Endothelial cell of umbilical vein (primary cell): ENCODE measurements around the gene NR0B1. TPM values are rescaled to one million over a fixed set of nuclear protein-coding genes. Genes with fewer than 3 reads are reported as not detected.

ENCODE experiments used
- BruUV-seq: library from RNA; stranded (reverse); fragments of 400-500 nt; replicated peaks from 2 replicates; lab custom pipeline; 2021; lab: Mats Ljungman, UMichigan
- CTCF ChIA-PET: fragments of 300-600, 350-600 bp; sonication (Branson Sonifier 250); formaldehyde crosslinking; loops from one replicate; lab custom pipeline; 2021; ENCODE audit warnings: antibody characterized with exemption, inconsistent platforms; lab: Charles Lee
- POLR2A ChIA-PET: fragments of 300-600, 350-600 bp; sonication (Branson Sonifier 250); formaldehyde crosslinking; loops from one replicate; lab custom pipeline; 2021; ENCODE audit warnings: antibody characterized with exemption, inconsistent platforms; lab: Charles Lee
- DNase-seq: peaks from one replicate; pipeline ENCODE4 v3.0.0-alpha.2; 2011; ENCODE audit warnings: low read depth, low spot score
- FAIRE-seq: peaks from 2 replicates; lab custom pipeline; 2011; peaks lifted over from hg19 to GRCh38; lab: Jason Lieb, UNC
- H2AFZ ChIP-seq: 2 replicates; pipeline ENCODE4 v1.6.0; 2012; ENCODE audit warnings: low read depth, low read length, control low read depth, inconsistent platforms
- H3K27ac ChIP-seq: 2 replicates; pipeline ENCODE4 v1.5.1; 2011; ENCODE audit warnings: low read depth, mild to moderate bottlenecking, control low read depth, low read length, moderate library complexity; ENCODE audit not compliant: insufficient read depth
- H3K27me3 ChIP-seq, 2 experiments: 2 replicates each; pipeline versions ENCODE4 v1.6.0 to v1.6.1; 2011; ENCODE audit warnings: low read length in 2 of 2, mixed read lengths in 1 of 2; ENCODE audit not compliant: control insufficient read depth in 2 of 2, insufficient read depth in 2 of 2
- H3K36me3 ChIP-seq, 2 experiments: 2 replicates in 1 of 2; 3 replicates in 1 of 2; pipeline ENCODE4 v1.5.1; 2011; ENCODE audit warnings: low read length in 2 of 2, mild to moderate bottlenecking in 1 of 2, moderate library complexity in 1 of 2; ENCODE audit not compliant: control insufficient read depth in 2 of 2, insufficient read depth in 2 of 2; ENCODE audit errors: extremely low read depth in 1 of 2
- H3K4me1 ChIP-seq: 3 replicates; pipeline ENCODE4 v1.5.1; 2011; ENCODE audit warnings: mild to moderate bottlenecking, low read length; ENCODE audit not compliant: control insufficient read depth, insufficient read depth; ENCODE audit errors: extremely low read depth
- H3K4me2 ChIP-seq: 2 replicates; pipeline ENCODE4 v1.6.1; 2011; ENCODE audit warnings: low read length, control low read depth, mixed read lengths; ENCODE audit not compliant: insufficient read depth
- H3K4me3 ChIP-seq, 3 experiments: fragments of 200-600 bp in 1 of 3; sonication (generic), shearing (Covaris generic) in 1 of 3; replicated peaks in 1 of 3; 2 replicates each; pipeline ENCODE4 v1.5.1; 2011 to 2016; ENCODE audit warnings: control low read depth in 3 of 3, low read length in 3 of 3, mild to moderate bottlenecking in 2 of 3, inconsistent platforms in 1 of 3, low read depth in 1 of 3, moderate library complexity in 1 of 3; ENCODE audit not compliant: insufficient read depth in 1 of 3
- H3K79me2 ChIP-seq: 2 replicates; pipeline ENCODE4 v1.6.0; 2012; ENCODE audit warnings: low read length, inconsistent platforms; ENCODE audit not compliant: control insufficient read depth, insufficient read depth
- H3K9ac ChIP-seq: replicated peaks from 2 replicates; pipeline ENCODE3; 2011; ENCODE audit warnings: low read length, control low read depth; ENCODE audit not compliant: insufficient read depth; ENCODE audit errors: extremely low read depth
- H3K9me1 ChIP-seq: replicated peaks from 3 replicates; pipeline ENCODE4 v1.6.0; 2011; ENCODE audit warnings: mild to moderate bottlenecking, low read length; ENCODE audit not compliant: control insufficient read depth, insufficient read depth; ENCODE audit errors: extremely low read depth
- H3K9me3 ChIP-seq: replicated peaks from 2 replicates; pipeline ENCODE4 v1.5.1; 2012; ENCODE audit warnings: low read length, inconsistent platforms; ENCODE audit not compliant: control insufficient read depth, insufficient read depth
- H4K20me1 ChIP-seq: replicated peaks from 2 replicates; pipeline ENCODE3; 2011; ENCODE audit warnings: mild to moderate bottlenecking, low read length; ENCODE audit not compliant: control insufficient read depth, insufficient read depth; ENCODE audit errors: extremely low read depth
- EZH2 ChIP-seq: IDR thresholded peaks from 2 replicates; pipeline ENCODE4 v1.6.1; 2012; ENCODE audit warnings: borderline replicate concordance, low read depth, mild to moderate bottlenecking, moderate library complexity, low read length, inconsistent platforms; ENCODE audit not compliant: severe bottlenecking
- FOS ChIP-seq: IDR thresholded peaks from 2 replicates; pipeline ENCODE4 v1.6.1; 2011; ENCODE audit warnings: mild to moderate bottlenecking, low read length, moderate library complexity, borderline replicate concordance; ENCODE audit not compliant: insufficient read depth
- GATA2 ChIP-seq: IDR thresholded peaks from 2 replicates; pipeline ENCODE4 v1.7.0; 2011; ENCODE audit warnings: low read depth, mild to moderate bottlenecking, moderate library complexity, mixed read lengths, low read length; ENCODE audit not compliant: insufficient read length, insufficient read depth
- JUN ChIP-seq: IDR thresholded peaks from 2 replicates; pipeline ENCODE4 v1.6.1; 2011; ENCODE audit warnings: borderline replicate concordance, low read depth; ENCODE audit not compliant: insufficient read length, insufficient read depth
- MYC ChIP-seq: IDR thresholded peaks from one replicate; pipeline ENCODE4 v1.6.1; 2011; ENCODE audit warnings: mild to moderate bottlenecking, low read depth, low read length
- POLR2A ChIP-seq: IDR thresholded peaks from 2 replicates; pipeline ENCODE4 v1.6.1; 2012; ENCODE audit warnings: low read depth, mild to moderate bottlenecking, control low read depth, low read length
- POLR2AphosphoS5 ChIP-seq: IDR thresholded peaks from 2 replicates; pipeline ENCODE4 v1.6.1; 2012; ENCODE audit warnings: low read depth, mild to moderate bottlenecking, control low read depth, low read length, moderate library complexity; ENCODE audit not compliant: insufficient read depth
- dilution Hi-C: fragments of 300-500 bp; cut with MboI; formaldehyde crosslinking; loops from one replicate; pipeline ENCODE4 v1.15.0; 2019; ENCODE audit warnings: low sequenced_read_pairs; ENCODE audit not compliant: extremely low pct_ligation_motif_present
- intact Hi-C: fragments of 100-400 bp; cut with micrococcal nuclease; formaldehyde crosslinking; loops from one replicate; pipeline ENCODE4 v1.10.0; 2022
- polyA plus RNA-seq, 4 experiments: library from polyadenylated mRNA; depleted of rRNA in 3 of 4; stranded (reverse) in 3 of 4; unstranded in 1 of 4; fragments of >200 nt; gene quantifications; 2 replicates each; pipeline versions ENCODE4 v1.2.1 to v1.2.3, GENCODE V29; 2011 to 2012; ENCODE audit warnings: missing spikeins in 1 of 4
- total RNA-seq: library from RNA; stranded (reverse); gene quantifications from 2 replicates; pipeline ENCODE4 v1.2.3, GENCODE V29; 2021
- TF ChIP-seq, protein P1 (sequence below), 2 donors: IDR thresholded peaks; 1 replicate in 1 of 2; 2 replicates in 1 of 2; pipeline ENCODE4 v1.5.1; 2011; ENCODE audit warnings: low read length in 2 of 2, mild to moderate bottlenecking in 2 of 2, moderate library complexity in 2 of 2, control low read depth in 1 of 2, inconsistent platforms in 1 of 2, low read depth in 1 of 2; ENCODE audit not compliant: insufficient read depth in 1 of 2; ENCODE audit errors: extremely low read depth in 1 of 2
- TF ChIP-seq, protein P2 (sequence below): IDR thresholded peaks from 2 replicates; pipeline ENCODE4 v1.6.1; 2011; ENCODE audit not compliant: insufficient read depth, insufficient read length

The NR0B1 gene
- total and polyA plus RNA-seq, 2 donors (not counting 3 experiments of a cell fraction or from before 2014, with no cell fraction given) = not detected

DNA sequence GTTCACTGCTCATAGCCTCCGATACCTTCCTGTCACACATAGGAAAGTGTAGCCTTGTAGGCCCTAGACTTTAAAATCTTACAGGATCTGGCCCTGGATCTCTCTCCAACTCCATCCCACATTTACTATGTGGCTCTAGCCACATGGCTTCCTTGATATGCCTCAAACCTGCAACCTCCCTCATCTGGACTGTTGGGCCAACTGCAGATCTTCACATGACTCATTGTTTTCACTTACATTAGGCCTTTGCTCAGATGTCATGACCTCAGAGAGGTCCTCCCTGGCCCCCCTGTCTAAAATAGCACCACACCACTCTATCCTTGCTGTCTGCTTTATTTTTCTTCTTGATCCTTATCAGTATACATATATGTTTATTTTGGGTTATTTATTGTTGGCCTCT is 8.1 kb upstream of the NR0B1 start:
- Histone ChIP-seq H3K27me3 (no peaks in the 10 kb centered on the region), H3K4me3 (no peak overlapping the region), H3K36me3 (no peaks in the 10 kb centered on the region), H3K9me3 (no peaks in the 10 kb centered on the region), H4K20me1 (no peaks in the 10 kb centered on the region), H3K4me2 (no peak overlapping the region), H3K27ac (no peak overlapping the region), H3K9me1 (no peaks in the 10 kb centered on the region), H3K9ac (no peak overlapping the region), H3K4me1 (no peaks in the 10 kb centered on the region), H3K79me2 (no peaks in the 10 kb centered on the region), H2AFZ (no peak overlapping the region)
- DNase-seq (no peak), FAIRE-seq (no peak)
- intact Hi-C loops (no loop called here), dilution Hi-C loops (no loop called here)
- CTCF ChIA-PET = no interaction called here
- no TSS peak for BruUV-seq
- POLR2A ChIA-PET = no interaction called here
- no peak for TF ChIP-seq EZH2
- no peak for TF ChIP-seq MYC
- TF ChIP-seq, protein P1, sequence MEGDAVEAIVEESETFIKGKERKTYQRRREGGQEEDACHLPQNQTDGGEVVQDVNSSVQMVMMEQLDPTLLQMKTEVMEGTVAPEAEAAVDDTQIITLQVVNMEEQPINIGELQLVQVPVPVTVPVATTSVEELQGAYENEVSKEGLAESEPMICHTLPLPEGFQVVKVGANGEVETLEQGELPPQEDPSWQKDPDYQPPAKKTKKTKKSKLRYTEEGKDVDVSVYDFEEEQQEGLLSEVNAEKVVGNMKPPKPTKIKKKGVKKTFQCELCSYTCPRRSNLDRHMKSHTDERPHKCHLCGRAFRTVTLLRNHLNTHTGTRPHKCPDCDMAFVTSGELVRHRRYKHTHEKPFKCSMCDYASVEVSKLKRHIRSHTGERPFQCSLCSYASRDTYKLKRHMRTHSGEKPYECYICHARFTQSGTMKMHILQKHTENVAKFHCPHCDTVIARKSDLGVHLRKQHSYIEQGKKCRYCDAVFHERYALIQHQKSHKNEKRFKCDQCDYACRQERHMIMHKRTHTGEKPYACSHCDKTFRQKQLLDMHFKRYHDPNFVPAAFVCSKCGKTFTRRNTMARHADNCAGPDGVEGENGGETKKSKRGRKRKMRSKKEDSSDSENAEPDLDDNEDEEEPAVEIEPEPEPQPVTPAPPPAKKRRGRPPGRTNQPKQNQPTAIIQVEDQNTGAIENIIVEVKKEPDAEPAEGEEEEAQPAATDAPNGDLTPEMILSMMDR (IDR thresholded peaks at IDR 0.05; ENCODE audit: extremely low read depth in 1 of 2, insufficient read depth in 1 of 2, low read depth in 1 of 2, low read length in 2 of 2) = no peak
- no peak for TF ChIP-seq POLR2A
- TF ChIP-seq FOS = no peak
- no peak for TF ChIP-seq GATA2
- TF ChIP-seq JUN = no peak
- no peak for TF ChIP-seq POLR2AphosphoS5
- TF ChIP-seq, protein P2, sequence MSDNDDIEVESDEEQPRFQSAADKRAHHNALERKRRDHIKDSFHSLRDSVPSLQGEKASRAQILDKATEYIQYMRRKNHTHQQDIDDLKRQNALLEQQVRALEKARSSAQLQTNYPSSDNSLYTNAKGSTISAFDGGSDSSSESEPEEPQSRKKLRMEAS = no peak
